Gastroesophageal sphincter (tissue), 4 donors: Measurements from ENCODE around the gene CTSE. TPM values are rescaled to one million over a fixed set of nuclear protein-coding genes. Genes with fewer than 3 reads are reported as not detected.

Experiments
- ATAC-seq: fragments of 150-250 bp; one replicate; pipeline ENCODE4 v1.9.1; 2016; ENCODE audit warnings: mild to moderate bottlenecking, moderate library complexity
- H3K27ac ChIP-seq, 4 donors: fragments of 200-600 bp; sonication (generic) in 3 of 4; 1 replicate in 3 of 4; 2 replicates in 1 of 4; pipeline ENCODE4 v1.5.1; 2016 to 2019
- H3K27me3 ChIP-seq: fragments of 200-600 bp; sonication (generic); one replicate; pipeline ENCODE4 v1.5.1; 2019
- H3K36me3 ChIP-seq, 2 donors: fragments of 200-600 bp; sonication (generic); one replicate each; pipeline ENCODE4 v1.5.1; 2019; ENCODE audit warnings: control low read depth in 1 of 2
- H3K4me1 ChIP-seq, 3 donors: fragments of 200-600 bp; sonication (generic); 1 replicate in 2 of 3; 2 replicates in 1 of 3; pipeline ENCODE4 v1.5.1; 2016 to 2019; ENCODE audit warnings: control low read depth in 2 of 3
- H3K4me3 ChIP-seq, 2 donors: fragments of 200-600 bp; sonication (generic); one replicate each; pipeline ENCODE4 v1.5.1; 2019; ENCODE audit warnings: mild to moderate bottlenecking in 1 of 2, moderate library complexity in 1 of 2
- H3K9me3 ChIP-seq, 3 donors: fragments of 200-600 bp; sonication (generic); one replicate each; pipeline ENCODE4 v1.5.1; 2017 to 2019; ENCODE audit warnings: control low read depth in 2 of 3
- CTCF ChIP-seq, 4 experiments: fragments of 200-600 bp in 2 of 4; fragments of 450-650 bp in 2 of 4; sonication (generic) in 1 of 4; IDR thresholded peaks; one replicate each; pipeline ENCODE4 v1.5.1; 2017 to 2019; ENCODE audit warnings: antibody characterized with exemption in 4 of 4, mild to moderate bottlenecking in 2 of 4, moderate library complexity in 2 of 4
- EP300 ChIP-seq: sonication (generic); formaldehyde crosslinking; IDR thresholded peaks from one replicate; pipeline ENCODE4 v1.6.1; 2017; ENCODE audit warnings: antibody characterized with exemption, mild to moderate bottlenecking
- POLR2A ChIP-seq, 2 donors: fragments of 450-650 bp; IDR thresholded peaks; one replicate each; pipeline ENCODE4 v1.6.1; 2017; ENCODE audit warnings: antibody characterized with exemption in 2 of 2, mild to moderate bottlenecking in 2 of 2, moderate library complexity in 1 of 2
- POLR2AphosphoS5 ChIP-seq: sonication (generic); formaldehyde crosslinking; IDR thresholded peaks from one replicate; pipeline ENCODE4 v1.6.1; 2017; ENCODE audit warnings: antibody characterized with exemption
- WGBS, 2 donors: methylation state at CpG; one replicate each; pipeline ENCODE4 v1.1.5; 2018; ENCODE audit warnings: low coverage in 1 of 2; 5-methylcytosine and 5-hydroxymethylcytosine counted together
- total RNA-seq, 4 donors: library from RNA; depleted of rRNA; stranded (reverse); fragments of >200 nt; gene quantifications; one replicate each; pipeline ENCODE4 v1.1.0, GENCODE V29; 2016

Gene CTSE
- total RNA-seq, 4 donors from 2014 or later, result not detected

- H3K4me3 ChIP-seq, result no peak overlapping the region
- H3K36me3 ChIP-seq, result no peaks in the 10 kb centered on the region
- ATAC-seq, result no peak
- WGBS, 2 donors, result 71 to 73% methylated on average over 3 to 5 of the region's 6 CpGs
- TF ChIP-seq POLR2AphosphoS5 (no peak), EP300 (no peak), CTCF (IDR thresholded peaks at IDR 0.05) (no peak), POLR2A (IDR thresholded peaks at IDR 0.05) (no peak)
- H3K27ac ChIP-seq, result no peak overlapping the region
- H3K27me3 ChIP-seq, result no peaks in the 10 kb centered on the region
- no peaks in the 10 kb centered on the region for H3K9me3 ChIP-seq
- H3K4me1 ChIP-seq, result no peaks in the 10 kb centered on the region
These were observed 27.1 kb upstream of the CTSE start for GRCh38 chr1:206050655-206051235.

GRCh38 chr1:206049919-206050600, 26.4 kb upstream of the CTSE start:
- TF ChIP-seq POLR2AphosphoS5, result no peak
- Histone ChIP-seq H3K4me3 (no peak overlapping the region), H3K27me3 (no peaks in the 10 kb centered on the region), H3K36me3 (no peaks in the 10 kb centered on the region), H3K4me1 (no peaks in the 10 kb centered on the region), H3K9me3 (no peaks in the 10 kb centered on the region), H3K27ac (no peak overlapping the region)
- ATAC-seq, result no peak
- 85 to 86% methylated on average over 3 of the region's 3 CpGs for WGBS, 2 donors

GRCh38 chr1:206049293-206049692, 25.6 kb upstream of the CTSE start:
- no peaks in the 10 kb centered on the region for H3K36me3 ChIP-seq
- H3K4me3 ChIP-seq, result no peak overlapping the region
- H3K4me1 ChIP-seq, result no peaks in the 10 kb centered on the region
- TF ChIP-seq EP300 (no peak), CTCF (IDR thresholded peaks at IDR 0.05) (no peak), POLR2AphosphoS5 (no peak), POLR2A (IDR thresholded peaks at IDR 0.05) (no peak)
- ATAC-seq, result no peak
- H3K9me3 ChIP-seq, result no peaks in the 10 kb centered on the region
- H3K27ac ChIP-seq, result no peak overlapping the region
- H3K27me3 ChIP-seq, result no peaks in the 10 kb centered on the region

GRCh38 chr1:206048582-206048981, 24.9 kb upstream of the CTSE start:
- Histone ChIP-seq H3K27ac (no peak overlapping the region), H3K36me3 (no peaks in the 10 kb centered on the region), H3K9me3 (no peaks in the 10 kb centered on the region), H3K4me1 (no peaks in the 10 kb centered on the region), H3K4me3 (no peak overlapping the region), H3K27me3 (peaks cover under 1% of the 10 kb centered on the region)
- no peak for TF ChIP-seq CTCF (IDR thresholded peaks at IDR 0.05)
- no peak for TF ChIP-seq EP300
- no peak for TF ChIP-seq POLR2AphosphoS5
- TF ChIP-seq POLR2A (IDR thresholded peaks at IDR 0.05), result no peak
- 76% methylated on average over 6 of the region's 6 CpGs; no CpG with 5 or more reads in 1 of the 2 donors for WGBS, 2 donors
- peak; percentile 28 for ATAC-seq

- no peak overlapping the region for H3K27ac ChIP-seq
- peaks cover 11% of the 10 kb centered on the region for H3K27me3 ChIP-seq
- ATAC-seq, result no peak
- H3K36me3 ChIP-seq, result no peaks in the 10 kb centered on the region
- no peaks in the 10 kb centered on the region for H3K9me3 ChIP-seq
- TF ChIP-seq POLR2A (IDR thresholded peaks at IDR 0.05), result no peak
- no peak for TF ChIP-seq CTCF (IDR thresholded peaks at IDR 0.05)
- TF ChIP-seq POLR2AphosphoS5, result no peak
- no peak for TF ChIP-seq EP300
- no peaks in the 10 kb centered on the region for H3K4me1 ChIP-seq
- no peak overlapping the region for H3K4me3 ChIP-seq
- 71 to 75% methylated on average over 4 of the region's 4 CpGs for WGBS, 2 donors
These were observed 23.6 kb upstream of the CTSE start for GRCh38 chr1:206047271-206047670.
